Gastrocnemius medialis (tissue), 4 donors: Measurements from ENCODE around the gene ANXA2R. TPM values are rescaled to one million over a fixed set of nuclear protein-coding genes. Genes with fewer than 3 reads are reported as not detected.

Source experiments
- ATAC-seq, 2 donors: fragments of 150-250 bp; one replicate each; pipeline ENCODE4 v1.9.1; 2016
- DNase-seq, 2 donors: peaks; one replicate each; pipeline ENCODE4 v3.0.0-alpha.2; 2019
- H3K27ac ChIP-seq, 4 donors: fragments of 200-600 bp; sonication (generic); 1 replicate in 1 of 4; 2 replicates in 3 of 4; pipeline ENCODE4 v1.5.1; 2016 to 2018; ENCODE audit warnings: mild to moderate bottlenecking in 2 of 4, moderate library complexity in 1 of 4
- H3K27me3 ChIP-seq, 3 donors: fragments of 200-600 bp; sonication (generic) in 2 of 3; 1 replicate in 1 of 3; 2 replicates in 2 of 3; pipeline versions ENCODE4 v1.5.1 to v1.6.0; 2016 to 2019; ENCODE audit warnings: mild to moderate bottlenecking in 1 of 3, moderate library complexity in 1 of 3
- H3K36me3 ChIP-seq, 2 donors: fragments of 200-600 bp; sonication (generic) in 1 of 2; one replicate each; pipeline ENCODE4 v1.5.1; 2017 to 2018
- H3K4me1 ChIP-seq, 2 donors: fragments of 200-600 bp; sonication (generic) in 1 of 2; one replicate each; pipeline ENCODE4 v1.5.1; 2016 to 2017; ENCODE audit warnings: mild to moderate bottlenecking in 2 of 2
- H3K4me3 ChIP-seq, 4 donors: fragments of 200-600 bp; sonication (generic) in 3 of 4; 1 replicate in 1 of 4; 2 replicates in 3 of 4; pipeline ENCODE4 v1.5.1; 2016 to 2019; ENCODE audit warnings: mild to moderate bottlenecking in 2 of 4
- H3K9me3 ChIP-seq, 3 donors: fragments of 200-600 bp; sonication (generic) in 2 of 3; 1 replicate in 1 of 3; 2 replicates in 2 of 3; pipeline ENCODE4 v1.5.1; 2016 to 2019
- CTCF ChIP-seq, 5 experiments: fragments of 450-650 bp in 3 of 5; fragments of 200-600 bp in 2 of 5; sonication (generic) in 2 of 5; IDR thresholded peaks in 4 of 5; conservative IDR thresholded peaks in 1 of 5; 1 replicate in 4 of 5; 2 replicates in 1 of 5; pipeline ENCODE4 v1.5.1; 2016 to 2019; ENCODE audit warnings: antibody characterized with exemption in 5 of 5, mild to moderate bottlenecking in 3 of 5, moderate library complexity in 3 of 5
- POLR2A ChIP-seq, 2 donors: fragments of 450-650 bp; IDR thresholded peaks; one replicate each; pipeline ENCODE4 v1.6.1; 2017; ENCODE audit warnings: antibody characterized with exemption in 2 of 2, mild to moderate bottlenecking in 2 of 2, moderate library complexity in 2 of 2
- in situ Hi-C, 4 donors: fragments of 200-750 bp; cut with MboI; loops; one replicate each; pipeline versions ENCODE4 v1.15.0 to v1.8.0; 2017; ENCODE audit warnings: low sequenced_read_pairs in 4 of 4
- intact Hi-C: fragments of 100-400 bp; cut with DNase I; formaldehyde crosslinking; loops from one replicate; pipeline ENCODE4 v1.15.1; 2023; ENCODE audit warnings: low total_unique reads
- total RNA-seq, 4 donors: library from RNA; depleted of rRNA; stranded (reverse); fragments of >200 nt; gene quantifications; one replicate each; pipeline versions ENCODE4 v1.1.0 to v1.2.3, GENCODE V29; 2016

The ANXA2R gene
- total RNA-seq, 4 donors from 2014 or later, result 1.1 to 3.3 (median 1.4) TPM

GRCh38 chr5:43006424-43007202 lies 33.5 kb downstream of the ANXA2R start:
- H3K36me3 ChIP-seq, result no peaks in the 10 kb centered on the region
- H3K9me3 ChIP-seq, result no peaks in the 10 kb centered on the region
- TF ChIP-seq POLR2A (IDR thresholded peaks at IDR 0.05) (no peak), CTCF (IDR thresholded peaks at IDR 0.05 in 4 of 5, conservative IDR thresholded peaks at IDR 0.05 in 1 of 5) (no peak)
- peak overlapping the region in 3 of 4 donors; percentile 71 to 88 (median 86) for H3K27ac ChIP-seq
- in situ Hi-C loops (loop anchor here in 2 of 4 donors (5.0 kb wide), 1 partner anchor 61 kb away; no protein-coding TSS in a partner anchor), intact Hi-C loops (loop anchor here (5.0 kb wide), 1 partner anchor 116 kb away; the partner anchor contains the start of gene ZNF131)
- ATAC-seq, result no peak
- no peak for DNase-seq
- peaks cover 0 to 8% of the 10 kb centered on the region in 2 donors for H3K4me1 ChIP-seq
- H3K27me3 ChIP-seq, result peaks cover 3 to 43% (median 22%) of the 10 kb centered on the region in 3 donors
- H3K4me3 ChIP-seq, result peak overlapping the region in 3 of 4 donors; percentile 49 to 69 (median 68)

- Histone ChIP-seq H3K36me3 (no peaks in the 10 kb centered on the region), H3K9me3 (no peaks in the 10 kb centered on the region), H3K27ac (no peak overlapping the region), H3K27me3 (peaks cover 18 to 54% (median 38%) of the 10 kb centered on the region in 3 donors), H3K4me3 (no peak overlapping the region), H3K4me1 (peaks cover 0 to 5% of the 10 kb centered on the region in 2 donors)
- DNase-seq, result no peak
- in situ Hi-C loops, result loop anchor here in 2 of 4 donors (5.0 kb wide), 1 partner anchor 62 kb away; no protein-coding TSS in a partner anchor
- TF ChIP-seq POLR2A (IDR thresholded peaks at IDR 0.05), result no peak
- TF ChIP-seq CTCF (IDR thresholded peaks at IDR 0.05 in 4 of 5, conservative IDR thresholded peaks at IDR 0.05 in 1 of 5), result no peak
- ATAC-seq, result no peak
- intact Hi-C loops, result loop anchor here (5.0 kb wide), 1 partner anchor 117 kb away; the partner anchor contains the start of gene ZNF131
Observed at GRCh38 chr5:43005031-43005430, 35.1 kb downstream of the ANXA2R start.

DNA sequence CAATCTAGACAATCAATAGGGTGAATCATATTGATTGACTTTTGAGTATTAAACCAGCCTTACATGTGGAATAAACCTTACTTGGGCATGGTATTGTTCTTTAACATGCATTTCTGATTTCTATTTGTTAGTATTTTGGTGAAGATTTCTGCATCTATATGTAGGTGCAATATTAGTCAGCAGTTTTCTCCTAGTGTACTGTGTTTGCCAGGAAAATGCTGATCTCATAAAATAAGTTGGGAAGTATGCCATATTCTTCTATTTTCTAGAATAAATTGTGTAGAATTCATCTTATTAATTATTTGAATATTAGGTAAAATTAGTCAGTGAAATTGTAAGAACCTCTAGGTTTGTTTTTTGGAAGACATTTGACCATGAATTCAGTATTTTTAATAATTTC lies 38.4 kb downstream of the ANXA2R start:
- no peak for ATAC-seq
- DNase-seq, result no peak
- no peak overlapping the region for H3K27ac ChIP-seq
- no peaks in the 10 kb centered on the region for H3K9me3 ChIP-seq
- H3K36me3 ChIP-seq, result no peaks in the 10 kb centered on the region
- H3K4me3 ChIP-seq, result no peak overlapping the region
- TF ChIP-seq POLR2A (IDR thresholded peaks at IDR 0.05), result no peak
- TF ChIP-seq CTCF (IDR thresholded peaks at IDR 0.05 in 4 of 5, conservative IDR thresholded peaks at IDR 0.05 in 1 of 5), result no peak
- peaks cover 32 to 66% (median 54%) of the 10 kb centered on the region in 3 donors for H3K27me3 ChIP-seq
- H3K4me1 ChIP-seq, result no peaks in the 10 kb centered on the region
- in situ Hi-C loops (no loop called here), intact Hi-C loops (no loop called here)

GRCh38 chr5:43000914-43001313 lies 39.2 kb downstream of the ANXA2R start:
- Histone ChIP-seq H3K4me1 (no peaks in the 10 kb centered on the region), H3K9me3 (no peaks in the 10 kb centered on the region), H3K36me3 (no peaks in the 10 kb centered on the region), H3K27me3 (peaks cover 41 to 72% (median 62%) of the 10 kb centered on the region in 3 donors), H3K4me3 (peak overlapping the region in 1 of 4 donors; percentile 38), H3K27ac (no peak overlapping the region)
- TF ChIP-seq POLR2A (IDR thresholded peaks at IDR 0.05), result no peak
- TF ChIP-seq CTCF (IDR thresholded peaks at IDR 0.05 in 4 of 5, conservative IDR thresholded peaks at IDR 0.05 in 1 of 5), result no peak
- in situ Hi-C loops (no loop called here), intact Hi-C loops (no loop called here)
- DNase-seq (no peak), ATAC-seq (no peak)
